Measurements from ENCODE around the gene IFFO2. TPM values are rescaled to one million over a fixed set of nuclear protein-coding genes. Genes with fewer than 3 reads are reported as not detected.

Gene IFFO2
- polyA plus RNA-seq, 6 donors from 2014 or later = 0.09 to 3.2 (median 1.4) TPM

- ATAC-seq (ENCODE audit: low read depth in 2 of 2) = no peak
- Mint-ChIP-seq H3K9me3 (peaks cover 0 to 8% (median 3%) of the 10 kb centered on the region in 7 donors), H3K36me3 (no peaks in the 10 kb centered on the region), H3K27me3 (peaks cover 22 to 47% (median 32%) of the 10 kb centered on the region in 3 donors), H3K4me3 (no peak overlapping the region), H3K4me1 (no peaks in the 10 kb centered on the region), H3K27ac (no peak overlapping the region)
- no peak for DNase-seq
These were observed 32.8 kb upstream of the IFFO2 start for GRCh38 chr1:18989176-18989799.

GRCh38 chr1:18981242-18981641, 24.8 kb upstream of the IFFO2 start:
- peaks cover 8 to 23% of the 10 kb centered on the region in 2 donors for H3K36me3 Mint-ChIP-seq
- peak overlapping the region in 1 of 6 donors; percentile 6 for H3K27ac Mint-ChIP-seq
- DNase-seq = no peak
- no peak for ATAC-seq (ENCODE audit: low read depth in 2 of 2)
- H3K9me3 Mint-ChIP-seq = peaks cover 10 to 24% (median 21%) of the 10 kb centered on the region in 7 donors
- H3K4me3 Mint-ChIP-seq = no peak overlapping the region
- peaks cover 42 to 58% (median 49%) of the 10 kb centered on the region in 3 donors for H3K27me3 Mint-ChIP-seq
- H3K4me1 Mint-ChIP-seq = no peaks in the 10 kb centered on the region

DNA sequence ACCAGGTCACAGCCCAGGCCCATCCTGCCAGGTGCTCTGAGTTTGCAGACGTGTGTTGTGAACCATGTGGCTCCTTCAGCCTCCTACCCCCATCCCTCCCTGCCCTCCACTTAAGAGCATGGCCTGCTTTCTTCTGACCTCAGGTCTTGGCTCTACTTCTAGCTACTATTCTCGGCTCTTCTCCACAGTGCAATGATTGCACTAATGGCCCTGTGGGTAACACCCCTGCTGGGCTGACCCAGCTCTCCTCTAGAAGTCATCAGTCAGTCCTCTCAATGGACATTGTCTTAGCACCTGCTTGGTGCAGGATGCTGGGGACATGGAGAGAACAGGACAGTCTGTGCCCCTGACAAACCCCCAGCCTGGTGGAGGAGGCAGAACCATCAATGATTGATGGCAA, 22.2 kb upstream of the IFFO2 start:
- Mint-ChIP-seq H3K27ac (peak overlapping the region in 1 of 6 donors; percentile 21), H3K27me3 (peaks cover 32 to 56% (median 47%) of the 10 kb centered on the region in 3 donors), H3K4me1 (no peaks in the 10 kb centered on the region), H3K36me3 (peaks cover 8 to 23% of the 10 kb centered on the region in 2 donors), H3K9me3 (peaks cover 10 to 24% (median 21%) of the 10 kb centered on the region in 7 donors), H3K4me3 (no peak overlapping the region)
- DNase-seq (no peak), ATAC-seq (ENCODE audit: low read depth in 2 of 2) (no peak)

DNA sequence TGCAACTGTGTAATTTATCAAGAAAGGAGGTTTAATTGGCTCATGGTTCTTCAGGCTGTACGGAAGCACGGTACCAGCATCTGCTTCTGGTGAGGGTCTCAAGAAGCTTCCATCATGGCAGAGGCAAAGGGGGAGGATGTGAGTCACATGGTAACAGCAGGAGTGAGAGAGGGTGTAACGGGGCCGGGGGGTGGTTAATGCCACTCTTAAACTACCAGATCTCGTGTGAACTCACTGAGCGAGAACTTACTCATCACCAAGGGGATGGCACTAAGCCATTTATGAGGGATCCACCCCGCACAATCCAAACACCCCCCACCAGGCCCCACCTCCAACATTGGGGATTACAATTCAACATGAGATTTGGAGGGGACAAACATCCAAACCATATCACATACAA, 21.0 kb upstream of the IFFO2 start:
- no peak for DNase-seq

DNA sequence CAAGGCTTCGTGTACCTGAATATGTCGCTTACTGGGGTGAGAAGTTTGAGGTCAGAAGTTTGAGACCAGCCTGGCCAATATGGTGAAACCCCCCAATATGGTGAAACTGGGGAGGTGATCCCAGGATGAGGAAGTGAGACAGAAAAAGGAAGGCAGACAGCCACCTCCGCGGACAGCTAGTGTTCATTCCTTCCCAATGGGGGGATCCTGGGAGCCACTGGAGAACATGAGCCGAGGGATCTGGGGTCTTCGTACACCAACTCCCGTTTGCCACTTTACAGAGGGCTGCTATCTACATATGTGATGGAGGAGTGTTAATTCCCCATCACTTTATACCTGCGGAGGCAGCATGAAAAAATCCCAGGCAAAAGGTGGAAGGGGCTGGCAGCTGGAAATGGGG, 19.6 kb upstream of the IFFO2 start:
- Mint-ChIP-seq H3K9me3 (peaks cover 7 to 20% (median 15%) of the 10 kb centered on the region in 7 donors), H3K4me1 (peaks cover 0 to 3% (median 2%) of the 10 kb centered on the region in 3 donors), H3K4me3 (no peak overlapping the region), H3K27ac (no peak overlapping the region), H3K27me3 (peaks cover 28 to 57% (median 37%) of the 10 kb centered on the region in 3 donors), H3K36me3 (peaks cover 8 to 17% of the 10 kb centered on the region in 2 donors)
- no peak for DNase-seq
- no peak for ATAC-seq (ENCODE audit: low read depth in 2 of 2)

More for the DNA sequence above, 21.0 kb upstream of the IFFO2 start:
- H3K27me3 Mint-ChIP-seq = peaks cover 31 to 68% (median 47%) of the 10 kb centered on the region in 3 donors
- peaks cover 8 to 23% (median 21%) of the 10 kb centered on the region in 7 donors for H3K9me3 Mint-ChIP-seq
- no peak overlapping the region for H3K27ac Mint-ChIP-seq
- ATAC-seq (ENCODE audit: low read depth in 2 of 2) = no peak
- no peak overlapping the region for H3K4me3 Mint-ChIP-seq
- H3K36me3 Mint-ChIP-seq = peaks cover 8 to 23% of the 10 kb centered on the region in 2 donors
- H3K4me1 Mint-ChIP-seq = peaks cover 0 to 3% (median 2%) of the 10 kb centered on the region in 3 donors

- Mint-ChIP-seq H3K4me1 (peaks cover 0 to 3% (median 2%) of the 10 kb centered on the region in 3 donors), H3K27ac (no peak overlapping the region), H3K27me3 (peaks cover 19 to 43% (median 22%) of the 10 kb centered on the region in 3 donors), H3K9me3 (peaks cover under 1 to 5% (median 2%) of the 10 kb centered on the region in 7 donors), H3K36me3 (peaks cover 0 to 2% of the 10 kb centered on the region in 2 donors), H3K4me3 (no peak overlapping the region)
- ATAC-seq (ENCODE audit: low read depth in 2 of 2) (no peak), DNase-seq (no peak)
These were observed 18.1 kb upstream of the IFFO2 start for GRCh38 chr1:18974606-18975005.

DNA sequence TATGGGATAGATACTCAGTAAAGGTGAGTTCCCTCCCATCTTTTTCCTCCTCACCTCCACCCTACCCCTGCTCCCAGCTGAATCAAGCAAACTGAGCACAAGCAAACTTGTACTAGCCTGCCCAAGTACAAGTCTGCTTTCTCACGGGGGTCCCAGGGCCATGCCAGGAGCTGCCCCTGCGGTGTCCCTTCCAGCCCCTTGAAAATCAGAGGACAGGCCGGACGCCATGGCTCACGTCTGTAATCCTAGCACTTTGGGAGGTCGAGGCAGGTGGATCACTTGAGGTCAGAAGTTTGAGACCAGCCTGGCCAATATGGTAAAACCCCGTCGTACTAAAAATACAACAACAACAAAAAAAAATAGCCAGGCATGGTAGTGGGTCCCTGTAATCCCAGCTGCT, 17.5 kb upstream of the IFFO2 start:
- DNase-seq (no peak), ATAC-seq (ENCODE audit: low read depth in 2 of 2) (no peak)
- Mint-ChIP-seq H3K4me3 (no peak overlapping the region), H3K4me1 (peaks cover 0 to 3% (median 2%) of the 10 kb centered on the region in 3 donors), H3K36me3 (no peaks in the 10 kb centered on the region), H3K27ac (peak overlapping the region in 1 of 6 donors; percentile 52), H3K9me3 (peaks cover 0 to 3% (median 0%) of the 10 kb centered on the region in 7 donors), H3K27me3 (peaks cover 16 to 38% (median 18%) of the 10 kb centered on the region in 3 donors)

GRCh38 chr1:18973446-18973955, 17.0 kb upstream of the IFFO2 start:
- H3K27ac Mint-ChIP-seq = no peak overlapping the region
- peaks cover 13 to 38% (median 16%) of the 10 kb centered on the region in 3 donors for H3K27me3 Mint-ChIP-seq
- no peak for ATAC-seq (ENCODE audit: low read depth in 2 of 2)
- H3K4me1 Mint-ChIP-seq = peaks cover 0 to 3% (median 2%) of the 10 kb centered on the region in 3 donors
- H3K36me3 Mint-ChIP-seq = peaks cover 0 to 3% of the 10 kb centered on the region in 2 donors
- H3K4me3 Mint-ChIP-seq = no peak overlapping the region
- no peaks in the 10 kb centered on the region for H3K9me3 Mint-ChIP-seq
- DNase-seq = no peak

GRCh38 chr1:18972991-18973390, 16.5 kb upstream of the IFFO2 start:
- H3K27me3 Mint-ChIP-seq = peaks cover 13 to 39% (median 18%) of the 10 kb centered on the region in 3 donors
- H3K27ac Mint-ChIP-seq = peak overlapping the region in 1 of 6 donors; percentile 65
- no peak overlapping the region for H3K4me3 Mint-ChIP-seq
- no peaks in the 10 kb centered on the region for H3K9me3 Mint-ChIP-seq
- H3K36me3 Mint-ChIP-seq = peaks cover 0 to 4% of the 10 kb centered on the region in 2 donors
- no peak for ATAC-seq (ENCODE audit: low read depth in 2 of 2)
- DNase-seq = no peak
- H3K4me1 Mint-ChIP-seq = peaks cover 0 to 3% (median 2%) of the 10 kb centered on the region in 3 donors

DNA sequence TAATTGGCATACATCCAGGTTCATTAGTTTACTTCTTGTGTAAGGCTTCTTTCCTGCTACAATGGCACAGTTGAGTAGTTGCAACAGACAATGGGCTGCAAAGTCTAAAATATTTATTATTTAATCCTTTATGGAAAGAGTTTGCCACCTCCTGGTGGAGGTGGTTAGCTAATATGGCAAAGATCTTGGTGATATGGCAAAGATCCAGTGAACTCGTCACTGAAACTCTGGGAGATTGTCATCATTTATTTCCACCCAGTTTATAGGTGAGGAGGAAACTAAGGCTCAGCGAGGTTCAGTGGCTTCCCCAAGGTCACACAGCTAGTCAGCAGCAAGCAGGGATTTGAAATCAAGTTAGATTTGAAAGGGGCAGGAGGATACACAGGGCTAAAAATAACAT, 16.1 kb upstream of the IFFO2 start:
- peaks cover 0 to 4% of the 10 kb centered on the region in 2 donors for H3K36me3 Mint-ChIP-seq
- H3K4me1 Mint-ChIP-seq = peaks cover 0 to 3% (median 2%) of the 10 kb centered on the region in 3 donors
- H3K4me3 Mint-ChIP-seq = no peak overlapping the region
- peaks cover 13 to 36% (median 18%) of the 10 kb centered on the region in 3 donors for H3K27me3 Mint-ChIP-seq
- no peaks in the 10 kb centered on the region for H3K9me3 Mint-ChIP-seq
- peak overlapping the region in 3 of 6 donors; percentile 65 to 83 (median 65) for H3K27ac Mint-ChIP-seq
- ATAC-seq (ENCODE audit: low read depth in 2 of 2) = peak; percentile 38 to 61
- no peak for DNase-seq

GRCh38 chr1:18970762-18971161, 14.3 kb upstream of the IFFO2 start:
- ATAC-seq (ENCODE audit: low read depth in 2 of 2) (no peak), DNase-seq (no peak)
- Mint-ChIP-seq H3K4me3 (no peak overlapping the region), H3K27ac (no peak overlapping the region), H3K9me3 (no peaks in the 10 kb centered on the region), H3K4me1 (peaks cover 0 to 3% (median 2%) of the 10 kb centered on the region in 3 donors), H3K36me3 (peaks cover 0 to 4% of the 10 kb centered on the region in 2 donors), H3K27me3 (peaks cover 3 to 35% (median 12%) of the 10 kb centered on the region in 3 donors)

DNA sequence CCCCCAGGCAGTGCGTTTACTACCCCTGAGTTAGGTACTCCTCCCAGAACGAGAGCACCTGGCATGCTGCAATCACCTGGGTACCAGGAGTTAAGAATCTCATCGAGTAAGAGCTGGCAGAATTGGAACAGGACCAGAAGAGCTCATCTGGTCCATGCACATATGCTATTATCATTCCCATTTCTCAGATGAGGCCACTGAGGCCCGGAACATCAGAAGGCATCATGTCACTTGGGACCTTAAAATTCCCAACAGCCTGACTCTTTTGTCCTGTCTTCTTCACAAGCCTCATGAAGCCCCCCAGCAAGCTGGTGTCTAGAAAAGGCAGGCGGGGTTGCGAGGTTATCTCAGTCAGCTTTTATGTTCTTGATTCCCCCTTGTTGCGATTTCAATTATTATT, 13.9 kb upstream of the IFFO2 start:
- Mint-ChIP-seq H3K36me3 (peaks cover 0 to 4% of the 10 kb centered on the region in 2 donors), H3K4me1 (peaks cover 0 to 3% (median 2%) of the 10 kb centered on the region in 3 donors), H3K27me3 (peaks cover 3 to 39% (median 15%) of the 10 kb centered on the region in 3 donors), H3K9me3 (no peaks in the 10 kb centered on the region), H3K4me3 (no peak overlapping the region), H3K27ac (peak overlapping the region in 1 of 6 donors; percentile 44)
- ATAC-seq (ENCODE audit: low read depth in 2 of 2) (no peak), DNase-seq (no peak)

DNA sequence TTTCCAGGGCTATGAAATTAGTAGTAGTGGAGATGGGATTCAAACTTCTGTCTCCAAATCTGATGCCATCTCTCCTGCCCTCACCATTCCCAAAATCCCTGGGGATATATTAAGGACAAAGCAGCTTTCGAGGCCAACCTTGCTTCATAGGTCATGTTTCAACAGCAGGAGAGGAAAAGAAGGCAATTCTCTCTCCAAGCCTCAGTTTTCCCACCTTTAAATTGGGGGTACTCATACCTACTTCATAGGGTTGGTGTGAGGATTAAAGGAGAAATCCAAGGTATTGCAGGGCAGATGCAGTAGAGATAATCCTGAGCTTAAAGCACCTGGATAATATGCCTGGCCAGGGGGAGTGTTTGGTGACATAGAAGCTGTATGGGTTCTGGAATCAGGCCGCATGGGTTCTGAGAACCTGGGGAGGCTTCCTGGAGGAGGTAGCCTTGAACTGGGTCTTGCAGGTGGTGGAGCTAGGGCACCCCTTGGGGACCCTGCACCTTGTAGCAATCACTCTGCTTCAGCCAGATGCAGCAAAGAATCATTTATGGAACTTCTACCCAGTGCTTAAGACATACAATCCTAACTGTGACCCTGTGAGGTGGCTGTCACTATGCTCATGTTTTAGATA, 10.7 kb upstream of the IFFO2 start:
- DNase-seq (no peak), ATAC-seq (ENCODE audit: low read depth in 2 of 2) (no peak)
- peaks cover 0 to 4% of the 10 kb centered on the region in 2 donors for H3K36me3 Mint-ChIP-seq
- H3K4me3 Mint-ChIP-seq = no peak overlapping the region
- no peak overlapping the region for H3K27ac Mint-ChIP-seq
- H3K9me3 Mint-ChIP-seq = no peaks in the 10 kb centered on the region
- peaks cover 3 to 27% (median 24%) of the 10 kb centered on the region in 3 donors for H3K27me3 Mint-ChIP-seq
- no peaks in the 10 kb centered on the region for H3K4me1 Mint-ChIP-seq
